GM12873 (cell line): Measurements from ENCODE around the gene KDM7A.

Experiments used
- CTCF ChIP-seq: IDR thresholded peaks from 2 replicates; pipeline ENCODE4 v1.5.1; 2012; ENCODE audit warnings: low read depth, mild to moderate bottlenecking, moderate library complexity, low read length, control low read depth; ENCODE audit not compliant: insufficient read depth; ENCODE audit errors: missing control alignments

KDM7A gene

GRCh38 chr7:140048989-140049338 lies 127.8 kb downstream of the KDM7A start:
- no peak for TF ChIP-seq CTCF

- no peak for TF ChIP-seq CTCF
Observed at GRCh38 chr7:140048138-140048537, 128.6 kb downstream of the KDM7A start.

- no peak for TF ChIP-seq CTCF
Observed at GRCh38 chr7:140047197-140047596, 129.6 kb downstream of the KDM7A start.

- no peak for TF ChIP-seq CTCF
Observed at GRCh38 chr7:140045697-140046096, 131.1 kb downstream of the KDM7A start.

GRCh38 chr7:140044251-140044650 lies 132.5 kb downstream of the KDM7A start:
- no peak for TF ChIP-seq CTCF

- no peak for TF ChIP-seq CTCF
Observed at GRCh38 chr7:140042386-140042670, 134.5 kb downstream of the KDM7A start.

- TF ChIP-seq CTCF, result no peak
Observed at GRCh38 chr7:140041659-140042385, 135.0 kb downstream of the KDM7A start.

GRCh38 chr7:140039896-140040295 lies 136.9 kb downstream of the KDM7A start:
- no peak for TF ChIP-seq CTCF
